K562 (cell line): Measurements from ENCODE around the gene RPS6KL1. TPM values are rescaled to one million over a fixed set of nuclear protein-coding genes. Genes with fewer than 3 reads are reported as not detected.
"Not testable (repeated sequence)": the region's sequence is repeated elsewhere in the genome, so short reads cannot be mapped to it uniquely, and the experiment has no call there.

Source experiments
- ATAC-seq: fragments of 200-7000 bp; cut with Tn5 transposase; 3 replicates; pipeline ENCODE4 v1.9.1; 2020; ENCODE audit warnings: moderate library complexity
- BruUV-seq: library from RNA; stranded (reverse); fragments of 400-500 nt; replicated peaks from 2 replicates; lab custom pipeline; 2021; lab: Mats Ljungman, UMichigan
- CTCF ChIA-PET: fragments of 300-600 bp; formaldehyde crosslinking; extraction: SDS; loops from one replicate; lab custom pipeline; 2021; ENCODE audit warnings: low intra/inter-chr PET ratio; lab: Yijun Ruan, JAX
- POLR2A ChIA-PET: fragments of 300-600, 350-650 bp; sonication (Branson Sonifier 250); formaldehyde crosslinking; extraction: SDS; loops from one replicate; lab custom pipeline; 2021; ENCODE audit warnings: antibody characterized with exemption, inconsistent platforms; lab: Yijun Ruan, JAX
- DNase-seq, 4 experiments: peaks; one replicate each; pipeline versions ENCODE4 v3.0.0 to v3.0.0-alpha.2; 2011 to 2018; ENCODE audit warnings: low spot score in 3 of 4, mixed read lengths in 3 of 4; ENCODE audit errors: extremely low read depth in 1 of 4
- FAIRE-seq: peaks from 2 replicates; lab custom pipeline; 2011; peaks lifted over from hg19 to GRCh38; lab: Jason Lieb, UNC
- H2AFZ ChIP-seq: 2 replicates; pipeline ENCODE4 v1.6.0; 2011; ENCODE audit warnings: low read depth, low read length, control low read depth, inconsistent platforms
- H3K27ac ChIP-seq: fragments of 200-600 bp; 3 replicates; pipeline ENCODE4 v1.8.0; 2011; ENCODE audit warnings: low read depth, mild to moderate bottlenecking, control low read depth, inconsistent platforms, low read length, moderate library complexity, mixed read lengths; ENCODE audit errors: extremely low read depth
- H3K27me3 ChIP-seq, 2 experiments: fragments of 300-600 bp in 1 of 2; 2 replicates in 1 of 2; 3 replicates in 1 of 2; pipeline versions ENCODE4 v1.6.0 to v1.8.0; 2011; ENCODE audit warnings: inconsistent platforms in 2 of 2, low read length in 2 of 2, mild to moderate bottlenecking in 1 of 2, mixed read lengths in 1 of 2, moderate library complexity in 1 of 2; ENCODE audit not compliant: control insufficient read depth in 2 of 2, insufficient read depth in 2 of 2
- H3K36me3 ChIP-seq: fragments of 300-600 bp; 3 replicates; pipeline ENCODE4 v1.8.0; 2011; ENCODE audit warnings: mild to moderate bottlenecking, low read length, inconsistent platforms; ENCODE audit not compliant: control insufficient read depth, insufficient read depth
- H3K4me1 ChIP-seq, 2 experiments: fragments of 200-600 bp in 1 of 2; replicated peaks in 1 of 2; 2 replicates in 1 of 2; 3 replicates in 1 of 2; pipeline versions ENCODE4 v1.5.1 to v1.8.0; 2011; ENCODE audit warnings: inconsistent platforms in 2 of 2, low read length in 2 of 2, mild to moderate bottlenecking in 1 of 2, mixed read lengths in 1 of 2, moderate library complexity in 1 of 2; ENCODE audit not compliant: control insufficient read depth in 2 of 2, insufficient read depth in 2 of 2
- H3K4me2 ChIP-seq: 2 replicates; pipeline ENCODE4 v1.6.1; 2011; ENCODE audit warnings: low read length, control low read depth, inconsistent platforms, mixed read lengths; ENCODE audit not compliant: insufficient read depth
- H3K4me3 ChIP-seq: fragments of 200-600 bp; sonication (generic), shearing (Covaris generic); 2 replicates; pipeline ENCODE4 v1.5.1; 2016; ENCODE audit warnings: control low read depth, inconsistent platforms
- H3K79me2 ChIP-seq: fragments of 200-600 bp; 3 replicates; pipeline ENCODE4 v1.8.0; 2011; ENCODE audit warnings: low read length, inconsistent platforms; ENCODE audit not compliant: control insufficient read depth, insufficient read depth
- H3K9ac ChIP-seq, 2 experiments: 2 replicates each; pipeline versions ENCODE4 v1.6.0 to v1.6.1; 2011; ENCODE audit warnings: low read depth in 2 of 2, low read length in 2 of 2, control low read depth in 1 of 2, inconsistent platforms in 1 of 2, mild to moderate bottlenecking in 1 of 2, mixed read lengths in 1 of 2; ENCODE audit not compliant: insufficient read depth in 1 of 2
- H3K9me1 ChIP-seq: one replicate; pipeline ENCODE4 v1.6.0; 2011; ENCODE audit warnings: inconsistent platforms, mild to moderate bottlenecking, low read length, moderate library complexity; ENCODE audit not compliant: control insufficient read depth, insufficient read depth
- H3K9me3 ChIP-seq: replicated peaks from 2 replicates; pipeline ENCODE4 v1.5.1; 2011; ENCODE audit warnings: low read depth, low read length, inconsistent platforms; ENCODE audit not compliant: control insufficient read depth, insufficient read depth
- H4K20me1 ChIP-seq: replicated peaks from 2 replicates; pipeline ENCODE4 v1.6.1; 2011; ENCODE audit warnings: low read length, inconsistent platforms, mixed read lengths; ENCODE audit not compliant: control insufficient read depth, insufficient read depth
- ATF3 ChIP-seq, 2 experiments: fragments of 450-650 bp in 1 of 2; sonication (generic) in 1 of 2; formaldehyde crosslinking in 1 of 2; IDR thresholded peaks in 1 of 2; conservative IDR thresholded peaks in 1 of 2; 2 replicates each; pipeline versions ENCODE4 v1.6.1 to v1.8.1; 2016 to 2023; ENCODE audit warnings: mild to moderate bottlenecking in 2 of 2, moderate library complexity in 2 of 2, inconsistent platforms in 1 of 2, missing genetic modification reagents in 1 of 2
- CEBPG ChIP-seq, 3 experiments: fragments of 200-800 bp in 1 of 3; sonication (Bioruptor generic) in 1 of 3; sonication (generic) in 1 of 3; formaldehyde crosslinking in 1 of 3; IDR thresholded peaks in 2 of 3; conservative IDR thresholded peaks in 1 of 3; 2 replicates each; pipeline versions ENCODE4 v1.6.1 to v1.8.0; 2016 to 2022; ENCODE audit warnings: missing compliant biosample characterization in 2 of 3, missing genetic modification characterization in 2 of 3, mild to moderate bottlenecking in 1 of 3, missing genetic modification reagents in 1 of 3
- DEAF1 ChIP-seq: fragments of 450-650 bp; formaldehyde crosslinking; IDR thresholded peaks from 2 replicates; pipeline ENCODE4 v1.4.0; 2020; ENCODE audit warnings: mild to moderate bottlenecking, moderate library complexity
- HDAC1 ChIP-seq, 2 experiments: fragments of 450-650 bp; IDR thresholded peaks; 2 replicates each; pipeline ENCODE4 v1.6.1; 2016 to 2017; ENCODE audit warnings: inconsistent platforms in 1 of 2, mild to moderate bottlenecking in 1 of 2, moderate library complexity in 1 of 2
- KLF6 ChIP-seq: fragments of 250-450 bp; sonication (Bioruptor Pico); IDR thresholded peaks from 2 replicates; pipeline ENCODE4 v1.4.0; 2020; ENCODE audit warnings: mild to moderate bottlenecking, moderate library complexity, borderline replicate concordance
- SRSF7 ChIP-seq: fragments of 200-400 bp; formaldehyde crosslinking; optimal IDR thresholded peaks from 2 replicates; pipeline ENCODE3; 2017; ENCODE audit warnings: mild to moderate bottlenecking, low read depth, low read length
- SRSF9 ChIP-seq: fragments of 200-400 bp; formaldehyde crosslinking; IDR thresholded peaks from 2 replicates; pipeline ENCODE4 v1.6.1; 2017; ENCODE audit warnings: low read depth, low read length, borderline replicate concordance
- TFE3 ChIP-seq: fragments of 450-650 bp; formaldehyde crosslinking; IDR thresholded peaks from 2 replicates; pipeline ENCODE4 v1.4.0; 2020; ENCODE audit warnings: mild to moderate bottlenecking, mixed read lengths
- WGBS: fragments of 100-300 bp; shearing (Covaris generic); methylation state at CpG from one replicate; pipeline ENCODE4 v1.1.6; 2016; ENCODE audit warnings: low coverage, mixed read lengths; ENCODE audit not compliant: insufficient coverage; ENCODE audit errors: missing lambda C conversion rate; 5-methylcytosine and 5-hydroxymethylcytosine counted together
- in situ Hi-C: fragments of 300-500 bp; cut with MboI; formaldehyde crosslinking; loops from 4 replicates; pipeline ENCODE4 v1.15.0; 2018; ENCODE audit warnings: inconsistent platforms, mixed read lengths
- intact Hi-C: fragments of 100-400 bp; cut with micrococcal nuclease; formaldehyde crosslinking; loops from 2 replicates; pipeline ENCODE4 v1.14.2; 2022
- polyA plus RNA-seq, 8 experiments: library from polyadenylated mRNA; depleted of rRNA in 4 of 8; stranded (reverse) in 5 of 8; unstranded in 3 of 8; fragments of >200 nt; fragmentation: Nextera tagmentation in 2 of 8; fragmentation: Illumina TruSeq in 1 of 8; extraction: Ambion mirVana in 2 of 8; extraction: Trizol in 1 of 8; gene quantifications; 2 replicates each; pipeline versions ENCODE4 v1.2.1 to v1.2.3, GENCODE V29; 2011 to 2014; ENCODE audit warnings: inconsistent platforms in 1 of 8, missing spikeins in 1 of 8
- total RNA-seq, 7 experiments: library from RNA; depleted of rRNA in 6 of 7; stranded (reverse); fragments of >200 nt in 6 of 7; fragmentation: Illumina TruSeq in 2 of 7; extraction: Trizol in 2 of 7; gene quantifications; 2 replicates each; pipeline versions ENCODE4 v1.2.1 to v1.2.3, GENCODE V29; 2011 to 2021; ENCODE audit warnings: low replicate concordance in 1 of 7

Gene RPS6KL1
- total and polyA plus RNA-seq, 9 of the 15 experiments (the other 6 are each of a cell fraction or from before 2014, with no cell fraction given): 0.91 to 15.5 (median 8.1) TPM

GRCh38 chr14:74934041-74934440 is 11.0 kb upstream of the RPS6KL1 start (continued):
- TF ChIP-seq SRSF7 (no peak), HDAC1 (IDR thresholded peaks at IDR 0.05) (no peak), SRSF9 (no peak), KLF6 (no peak), DEAF1 (CRISPR knock-in tag) (no peak), TFE3 (no peak)

- intact Hi-C loops; DNase-seq; H3K9me3 ChIP-seq; H3K4me3 ChIP-seq; H3K27ac ChIP-seq; FAIRE-seq; H3K9me1 ChIP-seq; H4K20me1 ChIP-seq; H3K27me3 ChIP-seq; H3K36me3 ChIP-seq; BruUV-seq; CTCF ChIA-PET; H3K79me2 ChIP-seq; H3K9ac ChIP-seq; in situ Hi-C loops; TF ChIP-seq CEBPG (CRISPR knock-in tag; IDR thresholded peaks at IDR 0.05); ATF3 (CRISPR knock-in tag; conservative IDR thresholded peaks at IDR 0.05): not testable (repeated sequence)
- POLR2A ChIA-PET: interaction anchor here (1.4 kb wide), 1 partner anchor 28 kb away, joined by 3 read pairs; no protein-coding TSS in a partner anchor
- H3K4me1 ChIP-seq: peaks cover 6 to 14% of the 10 kb centered on the region in 2 experiments; a peak in 4 of 5 replicates
- peak overlapping the region; percentile 85 for H2AFZ ChIP-seq
- peak in 1 of 2 experiments; percentile 20; a peak in 1 of 4 replicates for TF ChIP-seq CEBPG (tag; conservative IDR thresholded peaks at IDR 0.05 in 1 of 2, IDR thresholded peaks at IDR 0.05 in 1 of 2)
- TF ChIP-seq ATF3 (IDR thresholded peaks at IDR 0.05): peak; percentile 63
- WGBS: 62% methylated on average over 2 of the region's 4 CpGs
- H3K4me2 ChIP-seq: 0 out of 2 replicates have a peak overlapping the region, but pooled peaks have one; percentile 41
- peak; percentile 21; the same call in 1 of the 3 replicates for ATAC-seq
Measured at GRCh38 chr14:74932936-74933335, 9.9 kb upstream of the RPS6KL1 start.
